Testis (tissue), 3 donors: Measurements from ENCODE around the gene AMOTL2. TPM values are rescaled to one million over a fixed set of nuclear protein-coding genes. Genes with fewer than 3 reads are reported as not detected.
A peak's percentile ranks its signal among the peaks of the same experiment; 100 is the strongest.

Experiments used
- DNase-seq: peaks from one replicate; pipeline ENCODE4 v3.0.0-alpha.2; 2019
- H3K27ac ChIP-seq, 2 donors: fragments of 200-600 bp; sonication (generic); one replicate each; pipeline ENCODE4 v1.5.1; 2019
- H3K27me3 ChIP-seq: fragments of 200-600 bp; sonication (generic); one replicate; pipeline ENCODE4 v1.5.1; 2019
- H3K36me3 ChIP-seq: fragments of 200-600 bp; sonication (generic); one replicate; pipeline ENCODE4 v1.5.1; 2017; ENCODE audit warnings: low read depth; ENCODE audit errors: missing control alignments
- H3K4me1 ChIP-seq: fragments of 200-600 bp; sonication (generic); one replicate; pipeline ENCODE4 v1.5.1; 2019
- H3K4me3 ChIP-seq, 2 donors: fragments of 200-600 bp; sonication (generic); one replicate each; pipeline ENCODE4 v1.5.1; 2017 to 2019
- H3K9me3 ChIP-seq: fragments of 200-600 bp; sonication (generic); one replicate; pipeline ENCODE4 v1.5.1; 2017
- CTCF ChIP-seq, 3 experiments: fragments of 450-650 bp in 2 of 3; fragments of 200-600 bp in 1 of 3; sonication (generic) in 1 of 3; IDR thresholded peaks; one replicate each; pipeline ENCODE4 v1.5.1; 2016 to 2019; ENCODE audit warnings: antibody characterized with exemption in 3 of 3, mild to moderate bottlenecking in 2 of 3, moderate library complexity in 1 of 3
- POLR2A ChIP-seq: fragments of 450-650 bp; IDR thresholded peaks from one replicate; pipeline ENCODE4 v1.6.1; 2017; ENCODE audit warnings: antibody characterized with exemption, mild to moderate bottlenecking, moderate library complexity
- WGBS, 2 donors: methylation state at CpG; one replicate each; pipeline ENCODE4 v1.1.5; 2018; 5-methylcytosine and 5-hydroxymethylcytosine counted together
- intact Hi-C: fragments of 100-400 bp; cut with DNase I; formaldehyde crosslinking; loops from one replicate; pipeline ENCODE4 v1.15.1; 2023; ENCODE audit warnings: low total_unique reads
- polyA plus RNA-seq: library from polyadenylated mRNA; stranded (reverse); fragments of 350-450 nt; fragmentation: Illumina TruSeq; extraction: RNeasy Lipid Tissue Mini Kit (QIAGEN cat#74804); gene quantifications from one replicate; pipeline ENCODE4 v1.2.3, GENCODE V29; 2014; ENCODE audit warnings: low read depth, low replicate concordance; ENCODE audit not compliant: insufficient read depth
- total RNA-seq, 2 donors: library from RNA; depleted of rRNA; stranded (reverse); fragments of >200 nt; gene quantifications; one replicate each; pipeline ENCODE4 v1.2.3, GENCODE V29; 2016

The AMOTL2 gene
- total and polyA plus RNA-seq, 3 donors from 2014 or later, result 19.6 to 61.0 (median 35.8) TPM

GRCh38 chr3:134327594-134327975 lies 46.7 kb downstream of the AMOTL2 start:
- intact Hi-C loops, result no loop called here
- no peak for TF ChIP-seq CTCF (IDR thresholded peaks at IDR 0.05)
- TF ChIP-seq POLR2A, result no peak
- Histone ChIP-seq H3K4me1 (peaks cover 33% of the 10 kb centered on the region), H3K27me3 (no peaks in the 10 kb centered on the region), H3K4me3 (no peak overlapping the region), H3K27ac (no peak overlapping the region), H3K36me3 (no peaks in the 10 kb centered on the region), H3K9me3 (no peaks in the 10 kb centered on the region)
- WGBS, 2 donors, result 81 to 83% methylated on average over 4 of the region's 4 CpGs
- no peak for DNase-seq

- peak; percentile 41 for DNase-seq
- no peaks in the 10 kb centered on the region for H3K27me3 ChIP-seq
- H3K4me1 ChIP-seq, result peaks cover 28% of the 10 kb centered on the region
- TF ChIP-seq CTCF (IDR thresholded peaks at IDR 0.05), result no peak
- no peak for TF ChIP-seq POLR2A
- H3K27ac ChIP-seq, result no peak overlapping the region
- intact Hi-C loops, result no loop called here
- H3K4me3 ChIP-seq, result no peak overlapping the region
- 42 to 70% methylated on average over 7 to 10 of the region's 10 CpGs for WGBS, 2 donors
- no peaks in the 10 kb centered on the region for H3K36me3 ChIP-seq
- H3K9me3 ChIP-seq, result no peaks in the 10 kb centered on the region
These were observed 47.3 kb downstream of the AMOTL2 start for GRCh38 chr3:134326760-134327593.

- no peak overlapping the region for H3K4me3 ChIP-seq
- H3K27me3 ChIP-seq, result no peaks in the 10 kb centered on the region
- no peaks in the 10 kb centered on the region for H3K36me3 ChIP-seq
- TF ChIP-seq CTCF (IDR thresholded peaks at IDR 0.05), result no peak
- TF ChIP-seq POLR2A, result no peak
- H3K4me1 ChIP-seq, result peaks cover 19% of the 10 kb centered on the region
- no peak overlapping the region for H3K27ac ChIP-seq
- intact Hi-C loops, result no loop called here
- no peaks in the 10 kb centered on the region for H3K9me3 ChIP-seq
- DNase-seq, result no peak
- WGBS, 2 donors, result 75 to 84% methylated on average over 4 to 11 of the region's 11 CpGs
These were observed 48.1 kb downstream of the AMOTL2 start for GRCh38 chr3:134326126-134326525.

- Histone ChIP-seq H3K4me1 (peaks cover 15% of the 10 kb centered on the region), H3K27me3 (no peaks in the 10 kb centered on the region), H3K4me3 (no peak overlapping the region), H3K9me3 (no peaks in the 10 kb centered on the region), H3K36me3 (no peaks in the 10 kb centered on the region), H3K27ac (no peak overlapping the region)
- intact Hi-C loops, result no loop called here
- WGBS, 2 donors, result 78 to 79% methylated on average over 5 of the region's 5 CpGs
- no peak for DNase-seq
- TF ChIP-seq POLR2A, result no peak
- TF ChIP-seq CTCF (IDR thresholded peaks at IDR 0.05), result no peak
These were observed 48.5 kb downstream of the AMOTL2 start for GRCh38 chr3:134325706-134326105.
